Urinary bladder (tissue), 4 donors: ENCODE results near the gene CNOT9. TPM values are rescaled to one million over a fixed set of nuclear protein-coding genes. Genes with fewer than 3 reads are reported as not detected.
A peak's percentile ranks its signal among the peaks of the same experiment; 100 is the strongest.

Source experiments
- DNase-seq: peaks from one replicate; pipeline ENCODE4 v3.0.0-alpha.2; 2015; ENCODE audit errors: extremely low spot score
- H3K27ac ChIP-seq: one replicate; pipeline ENCODE4 v1.5.1; 2013; ENCODE audit warnings: low read depth, mild to moderate bottlenecking, moderate library complexity
- H3K36me3 ChIP-seq: one replicate; pipeline ENCODE4 v1.6.1; 2013; ENCODE audit warnings: mild to moderate bottlenecking, moderate library complexity; ENCODE audit not compliant: insufficient read depth
- H3K4me1 ChIP-seq: one replicate; pipeline ENCODE4 v1.6.1; 2013; ENCODE audit warnings: mild to moderate bottlenecking, moderate library complexity; ENCODE audit not compliant: insufficient read depth
- H3K4me3 ChIP-seq: one replicate; pipeline ENCODE4 v1.5.1; 2013; ENCODE audit warnings: low read depth, low read length
- WGBS: extraction: QIAGEN DNeasy Blood & Tissue Kit; methylation state at CpG from one replicate; pipeline ENCODE4 v1.1.7; 2013; 5-methylcytosine and 5-hydroxymethylcytosine counted together
- polyA plus RNA-seq: library from polyadenylated mRNA; stranded (reverse); fragments of 200-250 nt; gene quantifications from one replicate; pipeline ENCODE4 v1.2.3, GENCODE V29; 2013
- total RNA-seq: library from RNA; depleted of rRNA; stranded (reverse); fragments of >200 nt; gene quantifications from one replicate; pipeline ENCODE4 v1.2.3, GENCODE V29; 2014
- donor health status: healthy with polysubstance abuse.
- donor health status: healthy.

The CNOT9 gene
- total and polyA plus RNA-seq, 2 donors: 19.6 to 43.8 TPM

GRCh38 chr2:218558986-218559385 lies 9.7 kb upstream of the CNOT9 start:
- H3K36me3 ChIP-seq: no peaks in the 10 kb centered on the region
- no peak overlapping the region for H3K27ac ChIP-seq
- no peak overlapping the region for H3K4me3 ChIP-seq
- H3K4me1 ChIP-seq: no peaks in the 10 kb centered on the region
- no peak for DNase-seq
- WGBS: 87% methylated on average over 3 of the region's 3 CpGs

- Histone ChIP-seq H3K27ac (no peak overlapping the region), H3K4me3 (no peak overlapping the region), H3K36me3 (no peaks in the 10 kb centered on the region), H3K4me1 (no peaks in the 10 kb centered on the region)
- 81% methylated on average over 1 of the region's 1 CpG for WGBS
- no peak for DNase-seq
These were observed 4.6 kb upstream of the CNOT9 start for GRCh38 chr2:218564056-218564455.

- H3K4me3 ChIP-seq: no peak overlapping the region
- no peaks in the 10 kb centered on the region for H3K4me1 ChIP-seq
- no peak overlapping the region for H3K27ac ChIP-seq
- no peak for DNase-seq
- 85% methylated on average over 1 of the region's 1 CpG for WGBS
- no peaks in the 10 kb centered on the region for H3K36me3 ChIP-seq
These were observed 2.3 kb upstream of the CNOT9 start for GRCh38 chr2:218566296-218566695.

GRCh38 chr2:218567797-218568189 lies 846 bp upstream of the CNOT9 start:
- Histone ChIP-seq H3K27ac (peak overlapping the region; percentile 89), H3K36me3 (no peaks in the 10 kb centered on the region), H3K4me1 (no peaks in the 10 kb centered on the region), H3K4me3 (peak overlapping the region; percentile 65)
- no peak for DNase-seq
- WGBS: under 1% methylated on average over 19 of the region's 19 CpGs

- Histone ChIP-seq H3K4me3 (peak overlapping the region; percentile 89), H3K27ac (peak overlapping the region; percentile 86), H3K4me1 (no peaks in the 10 kb centered on the region), H3K36me3 (no peaks in the 10 kb centered on the region)
- DNase-seq: no peak
- WGBS: under 1% methylated on average over 31 of the region's 31 CpGs
These were observed 396 bp downstream of the CNOT9 start for GRCh38 chr2:218569038-218569431.

- 7% methylated on average over 10 of the region's 10 CpGs for WGBS
These were observed 1.2 kb downstream of the CNOT9 start for GRCh38 chr2:218569661-218570500.

GRCh38 chr2:218570850-218571249 lies 2.2 kb downstream of the CNOT9 start:
- Histone ChIP-seq H3K4me3 (no peak overlapping the region), H3K4me1 (no peaks in the 10 kb centered on the region), H3K27ac (no peak overlapping the region), H3K36me3 (no peaks in the 10 kb centered on the region)
- DNase-seq: no peak
- 17% methylated on average over 6 of the region's 6 CpGs for WGBS

More at GRCh38 chr2:218569661-218570500, 1.2 kb downstream of the CNOT9 start:
- no peak for DNase-seq
- Histone ChIP-seq H3K4me3 (peak overlapping the region; percentile 89), H3K4me1 (no peaks in the 10 kb centered on the region), H3K36me3 (no peaks in the 10 kb centered on the region), H3K27ac (peak overlapping the region; percentile 86)

- 95% methylated on average over 4 of the region's 4 CpGs for WGBS
- no peaks in the 10 kb centered on the region for H3K36me3 ChIP-seq
- H3K4me1 ChIP-seq: peaks cover 1% of the 10 kb centered on the region
- DNase-seq: no peak
- H3K27ac ChIP-seq: no peak overlapping the region
- no peak overlapping the region for H3K4me3 ChIP-seq
These were observed 8.2 kb downstream of the CNOT9 start for GRCh38 chr2:218576854-218577253.

GRCh38 chr2:218577482-218578220 lies 9.0 kb downstream of the CNOT9 start:
- no peak for DNase-seq
- H3K4me3 ChIP-seq: no peak overlapping the region
- WGBS: 88% methylated on average over 3 of the region's 3 CpGs
- H3K36me3 ChIP-seq: no peaks in the 10 kb centered on the region
- no peak overlapping the region for H3K27ac ChIP-seq
- peaks cover 1% of the 10 kb centered on the region for H3K4me1 ChIP-seq

GRCh38 chr2:218578272-218578877 lies 9.7 kb downstream of the CNOT9 start:
- Histone ChIP-seq H3K4me1 (peaks cover 1% of the 10 kb centered on the region), H3K36me3 (peaks cover 3% of the 10 kb centered on the region), H3K4me3 (no peak overlapping the region), H3K27ac (no peak overlapping the region)
- no peak for DNase-seq
- WGBS: 94% methylated on average over 3 of the region's 3 CpGs

GRCh38 chr2:218582076-218582475 lies 13.4 kb downstream of the CNOT9 start:
- Histone ChIP-seq H3K36me3 (peaks cover 7% of the 10 kb centered on the region), H3K4me1 (peaks cover 1% of the 10 kb centered on the region), H3K27ac (no peak overlapping the region), H3K4me3 (no peak overlapping the region)
- 94% methylated on average over 7 of the region's 7 CpGs for WGBS
- DNase-seq: no peak

- no peak overlapping the region for H3K4me3 ChIP-seq
- H3K27ac ChIP-seq: no peak overlapping the region
- no peaks in the 10 kb centered on the region for H3K4me1 ChIP-seq
- peaks cover 8% of the 10 kb centered on the region for H3K36me3 ChIP-seq
- DNase-seq: no peak
- 96% methylated on average over 6 of the region's 6 CpGs for WGBS
These were observed 15.6 kb downstream of the CNOT9 start for GRCh38 chr2:218583983-218584850.

GRCh38 chr2:218585541-218585940 lies 16.9 kb downstream of the CNOT9 start:
- 93% methylated on average over 1 of the region's 1 CpG for WGBS
- Histone ChIP-seq H3K36me3 (peaks cover 8% of the 10 kb centered on the region), H3K4me1 (no peaks in the 10 kb centered on the region), H3K4me3 (no peak overlapping the region), H3K27ac (no peak overlapping the region)
- DNase-seq: no peak
